Karpas-422 (cell line): ENCODE results near the gene PTGFRN. TPM values are rescaled to one million over a fixed set of nuclear protein-coding genes. Genes with fewer than 3 reads are reported as not detected.

ENCODE experiments used
- DNase-seq: peaks from one replicate; pipeline ENCODE4 v3.0.0-alpha.2; 2015
- H2AFZ ChIP-seq: fragments of 200-600 bp; sonication (generic); 2 replicates; pipeline ENCODE4 v1.6.1; 2014; ENCODE audit warnings: antibody characterized with exemption, low read length, mixed read lengths
- H3K27ac ChIP-seq: fragments of 200-600 bp; sonication (generic); 2 replicates; pipeline ENCODE4 v1.5.1; 2014; ENCODE audit warnings: mild to moderate bottlenecking, low read length, moderate library complexity
- H3K27me3 ChIP-seq: fragments of 200-600 bp; sonication (generic); 2 replicates; pipeline ENCODE4 v1.6.1; 2014; ENCODE audit warnings: low read length, mixed read lengths
- H3K36me3 ChIP-seq: fragments of 200-600 bp; sonication (generic); 2 replicates; pipeline ENCODE4 v1.6.1; 2014; ENCODE audit warnings: low read length, mixed read lengths; ENCODE audit not compliant: insufficient read depth
- H3K4me1 ChIP-seq: fragments of 200-600 bp; sonication (generic); 2 replicates; pipeline ENCODE4 v1.6.1; 2014; ENCODE audit warnings: mild to moderate bottlenecking, low read length, mixed read lengths
- H3K4me2 ChIP-seq: fragments of 200-600 bp; sonication (generic); 2 replicates; pipeline ENCODE4 v1.6.1; 2014; ENCODE audit warnings: low read length, low read depth, mild to moderate bottlenecking; ENCODE audit not compliant: poor library complexity, severe bottlenecking
- H3K4me3 ChIP-seq: fragments of 200-600 bp; sonication (generic); 2 replicates; pipeline ENCODE4 v1.5.1; 2014; ENCODE audit warnings: mild to moderate bottlenecking, antibody characterized with exemption, low read length, mixed read lengths
- H3K79me2 ChIP-seq: fragments of 200-600 bp; sonication (generic); 2 replicates; pipeline ENCODE4 v1.6.1; 2014; ENCODE audit warnings: mild to moderate bottlenecking, low read length, mixed read lengths
- H3K9ac ChIP-seq: fragments of 200-600 bp; sonication (generic); 2 replicates; pipeline ENCODE4 v1.6.0; 2014; ENCODE audit warnings: low read length
- H3K9me2 ChIP-seq: fragments of 200-600 bp; sonication (generic), shearing (Covaris generic); replicated peaks from 2 replicates; pipeline ENCODE4 v1.6.0; 2014; ENCODE audit warnings: mild to moderate bottlenecking, low read length, moderate library complexity; ENCODE audit not compliant: insufficient read depth
- H3K9me3 ChIP-seq: fragments of 300-700, 200-600 bp; sonication (generic); 2 replicates; pipeline ENCODE4 v1.6.1; 2014; ENCODE audit warnings: low read length, mixed read lengths
- H4K20me1 ChIP-seq: fragments of 200-600 bp; sonication (generic); 2 replicates; pipeline ENCODE4 v1.6.1; 2014; ENCODE audit warnings: mild to moderate bottlenecking, antibody characterized with exemption, low read length, low read depth; ENCODE audit not compliant: insufficient read depth
- total RNA-seq: library from RNA; depleted of rRNA; stranded (reverse); fragments of >200 nt; shearing (Covaris generic); gene quantifications from 2 replicates; pipeline ENCODE4 v1.2.3, GENCODE V29; 2014; ENCODE audit warnings: low replicate concordance

The PTGFRN gene
- total RNA-seq, 1 experiment from 2014 or later = not detected

DNA sequence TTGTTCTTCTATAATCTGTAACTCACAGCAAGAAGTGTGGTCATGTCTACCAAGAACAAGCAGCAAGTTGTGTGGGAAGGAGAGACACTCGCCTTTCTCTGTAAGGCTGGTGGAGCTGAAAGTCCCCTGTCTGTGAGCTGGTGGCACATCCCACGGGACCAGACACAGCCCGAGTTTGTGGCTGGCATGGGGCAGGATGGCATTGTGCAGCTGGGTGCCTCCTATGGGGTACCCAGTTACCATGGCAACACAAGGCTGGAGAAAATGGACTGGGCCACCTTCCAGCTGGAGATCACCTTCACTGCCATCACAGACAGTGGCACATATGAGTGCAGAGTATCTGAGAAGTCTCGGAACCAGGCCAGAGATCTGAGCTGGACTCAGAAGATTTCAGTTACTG is 107.3 kb downstream of the PTGFRN start:
- DNase-seq = no peak
- H4K20me1 ChIP-seq = no peaks in the 10 kb centered on the region
- H3K27ac ChIP-seq = no peak overlapping the region
- H3K27me3 ChIP-seq = no peaks in the 10 kb centered on the region
- H3K4me1 ChIP-seq = no peaks in the 10 kb centered on the region
- no peaks in the 10 kb centered on the region for H3K36me3 ChIP-seq
- H3K9ac ChIP-seq = no peak overlapping the region
- H3K4me3 ChIP-seq = no peak overlapping the region
- no peaks in the 10 kb centered on the region for H3K9me3 ChIP-seq
- H2AFZ ChIP-seq = no peak overlapping the region
- H3K79me2 ChIP-seq = no peaks in the 10 kb centered on the region
- H3K9me2 ChIP-seq = no peaks in the 10 kb centered on the region
- H3K4me2 ChIP-seq = no peak overlapping the region

DNA sequence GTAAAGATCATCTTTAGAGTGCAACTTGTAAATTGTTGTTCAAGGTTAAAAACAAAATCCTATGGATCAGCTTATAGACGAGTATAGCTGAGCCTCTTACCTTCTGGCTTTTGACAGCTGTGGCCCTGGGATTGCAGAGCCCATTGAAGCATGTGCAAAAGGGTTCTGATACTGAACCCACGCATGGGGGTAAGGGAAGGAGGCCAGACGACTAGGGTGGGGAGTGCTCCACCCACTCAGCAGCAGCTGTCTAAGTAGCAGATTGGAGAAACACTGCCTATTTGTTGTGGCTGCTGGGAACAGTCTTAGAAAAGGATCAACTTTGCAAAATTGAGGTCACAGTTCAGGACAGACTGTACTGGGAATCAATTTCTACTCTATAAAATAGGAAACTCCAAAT is 107.9 kb downstream of the PTGFRN start:
- no peak for DNase-seq
- H3K4me3 ChIP-seq = no peak overlapping the region
- no peak overlapping the region for H3K9ac ChIP-seq
- H4K20me1 ChIP-seq = no peaks in the 10 kb centered on the region
- H3K4me2 ChIP-seq = no peak overlapping the region
- no peaks in the 10 kb centered on the region for H3K9me2 ChIP-seq
- H3K27ac ChIP-seq = no peak overlapping the region
- no peaks in the 10 kb centered on the region for H3K79me2 ChIP-seq
- no peaks in the 10 kb centered on the region for H3K36me3 ChIP-seq
- H3K27me3 ChIP-seq = no peaks in the 10 kb centered on the region
- no peak overlapping the region for H2AFZ ChIP-seq
- no peaks in the 10 kb centered on the region for H3K9me3 ChIP-seq
- H3K4me1 ChIP-seq = no peaks in the 10 kb centered on the region

DNA sequence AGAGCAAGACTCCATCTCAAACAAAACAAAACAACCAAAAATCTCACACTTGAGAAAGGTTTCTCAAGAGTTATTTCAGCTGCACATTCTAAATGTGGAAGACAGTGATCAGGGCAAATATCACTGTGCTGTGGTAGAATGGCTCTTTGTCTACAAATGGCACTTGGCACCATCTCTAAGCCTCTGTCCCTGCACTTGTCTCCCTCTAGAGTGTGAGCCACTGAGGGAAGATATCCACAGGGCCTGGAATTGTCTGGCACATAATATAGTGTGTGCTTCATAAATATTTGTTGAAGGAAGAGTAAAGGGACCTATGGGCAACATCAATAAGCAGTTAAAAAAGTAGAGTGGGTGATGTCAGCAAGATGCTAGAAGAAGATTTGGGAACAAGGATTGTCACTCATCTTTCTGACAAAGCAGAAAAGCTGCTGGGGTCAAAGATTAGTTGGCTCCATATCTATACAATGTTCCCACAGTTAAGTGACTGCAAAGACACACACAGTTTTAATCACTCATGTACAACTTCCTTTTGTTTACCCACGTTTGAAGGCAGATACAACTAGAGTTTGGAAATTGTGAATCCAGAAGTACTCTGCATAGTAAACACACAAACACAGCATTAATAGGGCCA is 110.9 kb downstream of the PTGFRN start:
- H3K9me2 ChIP-seq = no peaks in the 10 kb centered on the region
- H4K20me1 ChIP-seq = no peaks in the 10 kb centered on the region
- no peak overlapping the region for H2AFZ ChIP-seq
- no peak for DNase-seq
- H3K9ac ChIP-seq = no peak overlapping the region
- H3K36me3 ChIP-seq = no peaks in the 10 kb centered on the region
- H3K4me3 ChIP-seq = no peak overlapping the region
- H3K27ac ChIP-seq = no peak overlapping the region
- H3K27me3 ChIP-seq = no peaks in the 10 kb centered on the region
- H3K9me3 ChIP-seq = no peaks in the 10 kb centered on the region
- H3K4me2 ChIP-seq = no peak overlapping the region
- H3K79me2 ChIP-seq = no peaks in the 10 kb centered on the region
- H3K4me1 ChIP-seq = no peaks in the 10 kb centered on the region

DNA sequence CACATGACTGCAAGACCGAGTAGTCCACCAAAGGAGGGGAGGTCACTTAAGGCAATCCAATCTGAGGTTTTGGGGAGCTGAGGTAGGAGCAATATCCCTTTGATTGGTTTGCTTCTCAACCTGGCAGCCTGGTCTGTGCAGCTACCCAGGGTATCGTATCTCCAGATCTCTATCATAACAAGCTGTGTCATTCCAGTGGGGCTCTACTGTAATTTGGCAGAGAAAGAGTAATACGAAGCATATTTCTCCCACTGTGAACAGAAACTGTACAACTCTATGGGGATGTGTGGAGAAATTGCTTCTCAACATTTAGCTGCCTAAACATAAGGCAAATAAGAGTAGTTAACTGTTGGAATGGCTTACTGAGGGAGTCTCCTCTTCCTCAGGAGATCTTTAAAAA is 112.4 kb downstream of the PTGFRN start:
- Histone ChIP-seq H3K9me2 (no peaks in the 10 kb centered on the region), H4K20me1 (no peaks in the 10 kb centered on the region), H3K9ac (no peak overlapping the region), H3K27ac (no peak overlapping the region), H3K79me2 (no peaks in the 10 kb centered on the region), H3K4me2 (no peak overlapping the region), H3K4me3 (no peak overlapping the region), H3K9me3 (no peaks in the 10 kb centered on the region), H3K27me3 (no peaks in the 10 kb centered on the region), H2AFZ (no peak overlapping the region), H3K4me1 (no peaks in the 10 kb centered on the region), H3K36me3 (no peaks in the 10 kb centered on the region)
- DNase-seq = no peak

DNA sequence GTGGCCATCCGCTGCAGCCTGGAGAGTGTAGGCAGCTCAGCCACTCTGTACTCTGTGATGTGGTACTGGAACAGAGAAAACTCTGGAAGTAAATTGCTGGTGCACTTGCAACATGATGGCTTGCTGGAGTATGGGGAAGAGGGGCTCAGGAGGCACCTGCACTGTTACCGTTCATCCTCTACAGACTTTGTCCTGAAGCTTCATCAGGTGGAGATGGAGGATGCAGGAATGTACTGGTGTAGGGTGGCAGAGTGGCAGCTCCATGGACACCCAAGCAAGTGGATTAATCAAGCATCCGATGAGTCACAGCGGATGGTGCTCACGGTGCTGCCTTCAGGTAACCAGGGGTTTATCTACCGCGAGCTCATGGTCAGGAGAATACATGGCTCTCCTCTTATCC is 115.9 kb downstream of the PTGFRN start:
- no peak for DNase-seq
- Histone ChIP-seq H3K9me3 (no peaks in the 10 kb centered on the region), H3K27me3 (no peaks in the 10 kb centered on the region), H3K27ac (no peak overlapping the region), H3K4me3 (no peak overlapping the region), H2AFZ (no peak overlapping the region), H3K4me1 (no peaks in the 10 kb centered on the region), H3K4me2 (no peak overlapping the region), H4K20me1 (no peaks in the 10 kb centered on the region), H3K9me2 (no peaks in the 10 kb centered on the region), H3K79me2 (no peaks in the 10 kb centered on the region), H3K9ac (no peak overlapping the region), H3K36me3 (no peaks in the 10 kb centered on the region)

DNA sequence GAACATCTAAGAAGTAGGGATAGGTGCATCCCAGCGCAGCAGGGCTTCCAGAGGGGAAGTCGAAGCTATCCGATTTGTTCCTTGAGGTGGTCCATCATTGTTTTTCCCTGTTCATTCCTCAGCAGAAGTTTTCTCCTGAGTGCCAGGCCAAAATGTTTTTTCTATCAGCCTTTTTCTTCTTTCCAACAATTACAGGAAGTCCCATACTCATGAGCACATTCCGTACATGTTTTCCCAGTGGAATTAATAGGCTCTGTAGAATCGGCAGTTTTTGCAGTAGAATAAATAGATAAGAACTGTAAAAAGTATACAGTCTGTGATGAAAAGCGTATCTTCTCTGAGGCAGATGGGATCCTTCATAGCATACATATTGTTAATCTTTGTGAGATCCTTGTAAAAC is 116.6 kb downstream of the PTGFRN start:
- H3K4me2 ChIP-seq = no peak overlapping the region
- H3K9ac ChIP-seq = no peak overlapping the region
- no peaks in the 10 kb centered on the region for H3K9me2 ChIP-seq
- no peaks in the 10 kb centered on the region for H3K9me3 ChIP-seq
- no peak overlapping the region for H3K4me3 ChIP-seq
- no peaks in the 10 kb centered on the region for H3K79me2 ChIP-seq
- DNase-seq = no peak
- H3K27ac ChIP-seq = no peak overlapping the region
- no peak overlapping the region for H2AFZ ChIP-seq
- H3K36me3 ChIP-seq = no peaks in the 10 kb centered on the region
- H4K20me1 ChIP-seq = no peaks in the 10 kb centered on the region
- H3K27me3 ChIP-seq = no peaks in the 10 kb centered on the region
- no peaks in the 10 kb centered on the region for H3K4me1 ChIP-seq

DNA sequence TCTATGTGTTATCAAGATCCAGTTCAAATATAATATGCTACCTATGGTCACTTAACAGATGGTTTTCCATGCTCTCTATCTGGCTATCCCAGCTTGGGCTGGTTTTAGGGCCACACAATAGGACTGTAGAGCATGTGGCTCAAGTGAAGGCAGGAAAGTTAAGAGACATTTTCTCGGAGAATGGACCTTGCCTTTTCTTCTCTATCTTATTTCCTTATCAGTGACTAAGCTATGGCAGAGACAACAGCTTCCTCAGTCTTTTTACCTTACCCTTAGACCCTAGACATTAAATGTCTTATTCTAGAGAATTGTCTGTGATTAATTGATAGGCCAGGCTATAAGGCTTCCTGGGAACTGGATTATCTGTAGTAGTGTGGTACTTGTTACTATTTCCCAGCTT is 120.0 kb downstream of the PTGFRN start:
- no peaks in the 10 kb centered on the region for H4K20me1 ChIP-seq
- H3K4me2 ChIP-seq = no peak overlapping the region
- H3K9ac ChIP-seq = no peak overlapping the region
- DNase-seq = no peak
- no peaks in the 10 kb centered on the region for H3K36me3 ChIP-seq
- no peak overlapping the region for H3K4me3 ChIP-seq
- no peak overlapping the region for H2AFZ ChIP-seq
- no peaks in the 10 kb centered on the region for H3K9me3 ChIP-seq
- H3K9me2 ChIP-seq = no peaks in the 10 kb centered on the region
- H3K4me1 ChIP-seq = no peaks in the 10 kb centered on the region
- H3K27me3 ChIP-seq = no peaks in the 10 kb centered on the region
- no peaks in the 10 kb centered on the region for H3K79me2 ChIP-seq
- H3K27ac ChIP-seq = no peak overlapping the region

DNA sequence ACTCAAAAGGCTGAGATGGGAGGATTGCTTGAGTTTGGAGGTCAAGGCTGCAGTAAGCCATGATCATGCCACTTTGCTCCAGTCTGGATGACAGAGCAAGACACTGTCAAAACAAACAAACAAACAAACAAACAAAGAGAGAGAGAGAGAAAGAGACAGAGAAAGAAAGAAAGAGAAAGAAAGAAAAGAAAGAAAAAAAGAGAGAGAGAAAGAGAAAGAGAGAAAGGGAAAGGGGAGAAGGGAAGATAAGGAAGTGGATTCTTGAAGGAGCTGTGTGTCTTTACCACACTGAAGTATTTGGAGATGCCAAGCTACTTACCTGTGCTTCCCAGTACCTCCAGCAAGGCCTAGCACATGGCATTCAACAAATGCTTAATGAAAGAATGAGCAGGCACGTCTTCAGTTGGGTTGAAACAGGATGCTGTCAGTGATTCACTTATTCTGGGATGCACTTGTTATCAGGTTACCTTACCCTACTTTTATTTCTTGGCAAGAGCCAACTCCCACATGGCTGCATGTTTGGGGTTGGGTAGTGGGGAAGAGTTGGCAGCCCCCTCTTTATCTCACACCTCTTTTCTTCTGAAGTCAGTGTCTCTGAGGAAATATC is 120.7 kb downstream of the PTGFRN start:
- Histone ChIP-seq H3K9ac (no peak overlapping the region), H3K4me1 (no peaks in the 10 kb centered on the region), H3K4me3 (no peak overlapping the region), H2AFZ (no peak overlapping the region), H3K27me3 (no peaks in the 10 kb centered on the region), H3K4me2 (no peak overlapping the region), H4K20me1 (no peaks in the 10 kb centered on the region), H3K9me2 (no peaks in the 10 kb centered on the region), H3K36me3 (no peaks in the 10 kb centered on the region), H3K27ac (no peak overlapping the region), H3K79me2 (no peaks in the 10 kb centered on the region), H3K9me3 (no peaks in the 10 kb centered on the region)
- no peak for DNase-seq
